Measurements from ENCODE around the gene MAP3K1.

MAP3K1 gene

DNA sequence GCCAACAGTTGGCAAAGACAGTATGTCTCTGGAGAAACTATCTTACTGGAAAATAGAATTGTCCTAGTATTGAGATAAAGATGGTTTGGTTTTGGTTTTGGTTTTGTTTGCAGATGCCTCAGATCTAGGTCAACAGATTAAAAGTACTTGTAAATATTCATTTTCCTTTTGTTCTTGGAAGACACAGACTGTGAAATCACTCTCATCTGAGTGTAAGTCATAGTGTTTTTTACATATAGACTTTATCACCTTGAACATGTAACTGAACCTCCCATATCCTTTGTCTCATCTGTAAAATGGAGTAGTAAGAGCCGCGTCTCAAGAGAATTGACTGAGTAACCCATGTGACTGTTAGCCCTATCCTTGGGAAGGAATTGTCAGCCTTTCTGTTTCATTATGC lies 34.3 kb downstream of the MAP3K1 start:
- H3K9me3 ChIP-seq (ENCODE audit: control insufficient read depth, insufficient read depth, low read length), result no peaks in the 10 kb centered on the region
- H3K9ac ChIP-seq (ENCODE audit: low read depth, low read length), result no peak overlapping the region
- H3K27ac ChIP-seq (ENCODE audit: low read depth, low read length), result no peak overlapping the region
- H3K4me1 ChIP-seq (ENCODE audit: control insufficient read depth, insufficient read depth, low read length), result peaks cover 30% of the 10 kb centered on the region
- no peaks in the 10 kb centered on the region for H3K36me3 ChIP-seq (ENCODE audit: control insufficient read depth, insufficient read depth, low read length)
- no peaks in the 10 kb centered on the region for H3K27me3 ChIP-seq (ENCODE audit: control insufficient read depth, insufficient read depth, low read length)
- H3K4me3 ChIP-seq (ENCODE audit: low read depth, low read length), result no peak overlapping the region

DNA sequence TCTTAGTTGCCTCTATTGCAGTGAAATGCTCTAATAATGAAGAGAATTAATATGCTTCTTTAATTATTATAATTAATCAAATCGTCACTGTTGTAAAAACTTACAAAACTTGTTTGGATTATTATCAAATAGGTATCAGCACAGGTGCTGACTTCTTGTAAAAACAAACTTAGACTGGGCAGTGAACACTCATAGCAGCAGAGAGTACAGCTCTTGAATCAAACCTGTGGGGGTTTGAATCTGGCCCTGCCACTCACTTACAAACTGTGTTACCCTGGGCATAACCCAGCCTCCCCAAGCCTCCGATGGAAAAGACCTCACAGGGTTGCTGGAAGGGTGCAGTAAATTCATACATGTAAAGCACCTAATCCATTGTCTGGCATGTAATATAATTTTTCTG lies 35.1 kb downstream of the MAP3K1 start:
- Histone ChIP-seq H3K4me1 (ENCODE audit: control insufficient read depth, insufficient read depth, low read length) (peaks cover 25% of the 10 kb centered on the region), H3K27ac (ENCODE audit: low read depth, low read length) (no peak overlapping the region), H3K4me3 (ENCODE audit: low read depth, low read length) (no peak overlapping the region), H3K27me3 (ENCODE audit: control insufficient read depth, insufficient read depth, low read length) (no peaks in the 10 kb centered on the region), H3K9me3 (ENCODE audit: control insufficient read depth, insufficient read depth, low read length) (no peaks in the 10 kb centered on the region), H3K9ac (ENCODE audit: low read depth, low read length) (no peak overlapping the region), H3K36me3 (ENCODE audit: control insufficient read depth, insufficient read depth, low read length) (no peaks in the 10 kb centered on the region)

DNA sequence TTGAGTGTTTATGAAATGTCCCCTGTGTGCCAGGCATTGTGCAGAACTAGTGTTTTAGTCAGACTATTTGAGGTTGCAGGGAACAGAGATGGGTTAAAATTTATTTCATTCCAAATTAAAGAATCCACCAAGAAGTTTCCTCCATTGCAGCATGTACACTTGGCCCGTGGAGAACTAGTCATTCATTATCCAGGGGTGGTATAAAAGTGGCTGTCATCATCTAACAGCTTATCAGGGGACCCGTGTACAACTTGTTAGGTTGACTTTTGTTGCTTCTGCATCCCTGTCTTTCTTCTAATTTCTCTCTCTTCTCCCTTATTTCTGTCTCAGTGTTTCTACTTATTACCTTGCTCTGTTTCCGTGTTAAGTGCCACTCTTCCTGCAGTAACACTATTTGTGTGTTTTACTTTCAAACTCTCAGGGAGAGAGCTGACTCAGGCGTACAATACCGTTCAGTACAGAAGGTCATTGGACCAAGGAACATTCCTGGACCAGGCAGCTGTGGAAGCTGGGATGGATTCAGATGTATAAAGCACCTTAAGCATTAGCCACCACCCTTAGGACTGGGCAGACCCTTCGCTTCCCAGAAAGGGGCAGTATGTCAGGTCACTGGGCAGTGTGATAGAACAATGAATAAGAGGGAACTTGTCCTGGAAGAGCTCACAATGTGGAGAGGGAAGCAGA lies 36.1 kb downstream of the MAP3K1 start:
- H3K9me3 ChIP-seq (ENCODE audit: control insufficient read depth, insufficient read depth, low read length), result no peaks in the 10 kb centered on the region
- no peak overlapping the region for H3K9ac ChIP-seq (ENCODE audit: low read depth, low read length)
- H3K27ac ChIP-seq (ENCODE audit: low read depth, low read length), result no peak overlapping the region
- H3K4me3 ChIP-seq (ENCODE audit: low read depth, low read length), result no peak overlapping the region
- peaks cover 21% of the 10 kb centered on the region for H3K4me1 ChIP-seq (ENCODE audit: control insufficient read depth, insufficient read depth, low read length)
- no peaks in the 10 kb centered on the region for H3K27me3 ChIP-seq (ENCODE audit: control insufficient read depth, insufficient read depth, low read length)
- no peaks in the 10 kb centered on the region for H3K36me3 ChIP-seq (ENCODE audit: control insufficient read depth, insufficient read depth, low read length)

DNA sequence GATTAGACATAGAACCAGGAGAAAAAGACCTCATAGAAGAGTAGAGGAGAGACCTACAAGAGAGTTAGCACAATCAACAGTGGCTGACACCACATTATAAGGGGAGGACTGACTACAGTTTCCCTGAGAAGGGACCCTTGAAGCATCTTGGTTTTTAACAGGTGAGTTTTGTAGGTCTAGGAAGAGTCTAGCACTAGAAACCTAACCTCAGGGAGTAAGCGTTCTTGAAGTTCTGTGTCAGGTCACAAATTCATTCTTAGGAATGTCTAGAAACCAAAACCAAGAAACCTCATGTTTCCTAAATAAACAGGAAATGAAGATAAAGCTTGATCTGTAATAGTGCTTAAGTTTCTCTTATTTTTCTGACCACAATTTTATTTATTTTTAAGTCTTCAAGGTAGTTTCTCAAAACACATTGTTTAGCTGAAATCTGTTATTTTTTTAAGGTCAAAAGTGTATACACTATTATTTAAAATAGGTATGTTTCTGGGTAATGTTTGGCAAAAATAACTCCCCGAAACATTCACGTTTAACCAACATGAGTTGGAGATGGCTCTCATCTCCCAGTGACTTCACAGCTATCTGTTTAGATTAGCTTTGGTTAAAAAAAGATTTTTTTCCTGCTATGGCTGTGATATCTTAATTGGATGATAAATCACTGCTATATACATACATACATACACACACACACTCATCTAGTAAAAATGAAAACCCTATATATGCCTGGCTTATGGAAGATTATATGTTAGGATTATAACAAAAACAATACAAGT lies 37.1 kb downstream of the MAP3K1 start:
- no peak overlapping the region for H3K27ac ChIP-seq (ENCODE audit: low read depth, low read length)
- H3K36me3 ChIP-seq (ENCODE audit: control insufficient read depth, insufficient read depth, low read length), result no peaks in the 10 kb centered on the region
- H3K4me1 ChIP-seq (ENCODE audit: control insufficient read depth, insufficient read depth, low read length), result peaks cover 21% of the 10 kb centered on the region
- H3K9me3 ChIP-seq (ENCODE audit: control insufficient read depth, insufficient read depth, low read length), result no peaks in the 10 kb centered on the region
- H3K9ac ChIP-seq (ENCODE audit: low read depth, low read length), result no peak overlapping the region
- no peak overlapping the region for H3K4me3 ChIP-seq (ENCODE audit: low read depth, low read length)
- H3K27me3 ChIP-seq (ENCODE audit: control insufficient read depth, insufficient read depth, low read length), result no peaks in the 10 kb centered on the region

DNA sequence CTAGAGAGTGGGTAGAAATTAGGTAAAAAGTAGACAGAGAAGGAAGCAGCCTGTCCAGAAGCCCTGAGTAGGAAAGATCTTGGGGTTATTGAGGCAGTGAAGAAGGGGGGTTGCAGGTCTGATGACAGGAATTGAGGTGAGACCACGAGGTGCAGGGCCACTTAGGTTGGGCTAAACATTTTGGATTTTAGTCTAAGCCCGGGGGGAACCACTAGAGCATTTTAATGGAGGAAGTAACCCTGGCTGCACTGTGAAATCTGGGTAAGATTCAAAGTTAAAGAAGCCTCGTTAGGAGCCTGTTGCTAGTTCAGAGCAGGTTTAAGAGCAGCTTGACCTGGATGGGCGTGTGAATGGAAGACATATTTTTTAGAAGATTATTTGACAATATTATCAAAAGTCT lies 38.3 kb downstream of the MAP3K1 start:
- H3K4me1 ChIP-seq (ENCODE audit: control insufficient read depth, insufficient read depth, low read length), result peaks cover 14% of the 10 kb centered on the region
- no peaks in the 10 kb centered on the region for H3K36me3 ChIP-seq (ENCODE audit: control insufficient read depth, insufficient read depth, low read length)
- H3K9ac ChIP-seq (ENCODE audit: low read depth, low read length), result no peak overlapping the region
- H3K9me3 ChIP-seq (ENCODE audit: control insufficient read depth, insufficient read depth, low read length), result no peaks in the 10 kb centered on the region
- no peak overlapping the region for H3K4me3 ChIP-seq (ENCODE audit: low read depth, low read length)
- H3K27ac ChIP-seq (ENCODE audit: low read depth, low read length), result no peak overlapping the region
- H3K27me3 ChIP-seq (ENCODE audit: control insufficient read depth, insufficient read depth, low read length), result no peaks in the 10 kb centered on the region

DNA sequence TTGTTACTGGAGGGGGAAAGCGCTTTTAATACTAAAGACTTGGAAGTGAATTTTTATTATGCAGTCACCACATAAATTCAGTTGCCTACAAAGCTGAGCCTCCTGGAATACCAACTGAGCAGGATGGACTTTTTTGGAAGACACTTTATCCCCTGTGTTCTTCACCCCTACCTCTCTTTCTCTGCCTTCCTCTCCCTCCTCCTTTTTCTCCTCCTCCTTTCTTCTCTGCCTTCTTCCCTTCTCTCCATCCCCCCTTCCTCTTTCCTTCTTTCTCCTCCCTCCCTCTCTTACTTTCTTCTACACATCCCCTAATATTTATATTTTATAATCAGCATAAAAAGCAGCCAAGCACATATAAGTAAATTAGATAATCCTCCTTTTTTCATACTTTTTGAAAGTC lies 39.6 kb downstream of the MAP3K1 start:
- Histone ChIP-seq H3K27ac (ENCODE audit: low read depth, low read length) (no peak overlapping the region), H3K9me3 (ENCODE audit: control insufficient read depth, insufficient read depth, low read length) (no peaks in the 10 kb centered on the region), H3K36me3 (ENCODE audit: control insufficient read depth, insufficient read depth, low read length) (no peaks in the 10 kb centered on the region), H3K9ac (ENCODE audit: low read depth, low read length) (no peak overlapping the region), H3K4me1 (ENCODE audit: control insufficient read depth, insufficient read depth, low read length) (peaks cover 1% of the 10 kb centered on the region; the same call in 1 of the 2 replicates), H3K27me3 (ENCODE audit: control insufficient read depth, insufficient read depth, low read length) (no peaks in the 10 kb centered on the region), H3K4me3 (ENCODE audit: low read depth, low read length) (no peak overlapping the region)

DNA sequence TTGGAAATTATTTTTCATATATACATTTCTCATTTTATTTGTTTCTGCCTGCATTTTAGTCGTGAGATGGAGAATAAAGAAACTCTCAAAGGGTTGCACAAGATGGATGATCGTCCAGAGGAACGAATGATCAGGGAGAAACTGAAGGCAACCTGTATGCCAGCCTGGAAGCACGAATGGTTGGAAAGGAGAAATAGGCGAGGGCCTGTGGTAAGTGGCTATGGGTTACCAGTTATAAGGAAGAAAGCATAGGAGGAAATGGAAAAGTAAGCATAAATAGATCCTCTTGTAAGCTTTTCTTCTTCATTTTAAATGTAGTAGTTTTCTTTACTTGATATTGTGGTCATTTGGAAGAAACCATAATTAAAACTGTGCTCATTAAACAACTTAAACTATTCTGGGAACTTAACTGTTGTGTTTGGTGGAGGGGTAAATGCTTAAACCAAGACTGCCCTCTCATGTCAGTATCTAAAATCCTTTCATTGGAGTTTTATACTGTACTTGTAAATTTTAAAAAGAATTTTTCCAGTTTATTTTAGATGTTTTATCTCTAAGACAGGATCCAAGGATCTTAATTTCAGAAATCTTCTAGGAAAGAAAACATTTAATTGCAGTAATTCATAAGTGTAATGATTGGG lies 41.3 kb downstream of the MAP3K1 start:
- Histone ChIP-seq H3K9ac (ENCODE audit: low read depth, low read length) (no peak overlapping the region), H3K4me1 (ENCODE audit: control insufficient read depth, insufficient read depth, low read length) (no peaks in the 10 kb centered on the region), H3K4me3 (ENCODE audit: low read depth, low read length) (no peak overlapping the region), H3K27ac (ENCODE audit: low read depth, low read length) (no peak overlapping the region), H3K36me3 (ENCODE audit: control insufficient read depth, insufficient read depth, low read length) (0 out of 2 replicates have a peak, but pooled peaks cover 2% of the 10 kb centered on the region), H3K27me3 (ENCODE audit: control insufficient read depth, insufficient read depth, low read length) (no peaks in the 10 kb centered on the region), H3K9me3 (ENCODE audit: control insufficient read depth, insufficient read depth, low read length) (no peaks in the 10 kb centered on the region)

DNA sequence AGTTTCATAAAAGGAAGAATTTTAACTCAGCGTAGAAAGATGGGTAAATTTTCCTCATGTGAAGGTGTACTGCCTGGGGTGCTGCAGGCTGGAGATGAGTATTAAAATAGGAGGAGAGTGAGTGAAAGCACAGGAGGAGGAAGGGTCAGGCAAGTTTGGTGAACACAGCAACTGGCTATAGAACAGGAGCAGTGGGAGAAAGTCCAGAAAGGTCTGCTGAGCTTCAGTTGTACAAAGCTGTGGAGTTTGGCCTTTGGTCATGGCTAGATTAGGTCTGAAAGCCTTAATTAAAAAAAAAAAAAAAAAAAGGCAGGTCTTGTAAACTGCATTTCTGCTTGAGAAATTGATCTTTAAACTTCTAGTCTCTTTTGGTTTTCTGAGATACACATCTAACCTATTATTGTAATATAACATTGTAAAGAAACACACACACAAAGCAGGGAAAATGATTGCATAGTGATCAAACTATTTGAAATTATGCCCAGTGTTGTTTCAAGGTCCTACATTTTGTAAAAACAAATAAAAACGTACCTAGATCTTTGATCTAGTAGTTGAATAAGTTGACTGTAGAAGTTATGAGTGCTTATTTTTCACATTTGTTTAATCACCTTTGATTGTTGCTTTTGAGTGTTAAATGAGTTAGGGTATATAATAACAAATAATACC lies 43.6 kb downstream of the MAP3K1 start:
- H3K4me1 ChIP-seq (ENCODE audit: control insufficient read depth, insufficient read depth, low read length), result no peaks in the 10 kb centered on the region
- H3K27ac ChIP-seq (ENCODE audit: low read depth, low read length), result no peak overlapping the region
- no peaks in the 10 kb centered on the region for H3K9me3 ChIP-seq (ENCODE audit: control insufficient read depth, insufficient read depth, low read length)
- H3K27me3 ChIP-seq (ENCODE audit: control insufficient read depth, insufficient read depth, low read length), result no peaks in the 10 kb centered on the region
- 0 out of 2 replicates have a peak, but pooled peaks cover 7% of the 10 kb centered on the region for H3K36me3 ChIP-seq (ENCODE audit: control insufficient read depth, insufficient read depth, low read length)
- no peak overlapping the region for H3K9ac ChIP-seq (ENCODE audit: low read depth, low read length)
- no peak overlapping the region for H3K4me3 ChIP-seq (ENCODE audit: low read depth, low read length)

DNA sequence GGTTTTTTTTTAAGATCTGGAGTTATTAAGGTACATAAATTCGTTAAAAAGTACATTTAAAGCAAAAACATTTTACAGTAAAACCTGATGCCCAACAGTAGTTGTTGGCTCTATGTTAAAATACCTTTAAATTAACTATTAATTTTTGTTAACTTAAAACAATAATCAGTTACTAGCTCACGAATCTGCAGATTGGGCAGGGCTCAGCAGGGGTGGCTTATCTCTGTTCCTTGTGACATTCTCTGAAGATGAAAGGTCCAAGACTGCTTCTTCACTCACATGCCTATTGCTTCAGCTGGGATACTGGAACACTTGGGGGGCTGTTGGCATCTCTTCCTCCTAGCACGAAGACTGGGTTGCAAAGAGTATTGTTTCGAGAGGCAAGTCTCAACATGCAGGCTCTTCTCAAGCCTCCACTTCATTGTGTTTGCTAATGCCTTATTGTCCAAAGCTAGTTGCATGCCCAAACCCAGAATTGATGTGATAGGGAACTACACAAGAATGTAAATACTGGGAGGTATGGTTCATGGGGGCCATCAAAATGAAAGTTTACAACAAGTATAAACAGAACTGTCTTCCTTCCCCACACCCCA lies 46.6 kb downstream of the MAP3K1 start:
- H3K27ac ChIP-seq (ENCODE audit: low read depth, low read length), result no peak overlapping the region
- peaks cover 16% of the 10 kb centered on the region; the same call in 1 of the 2 replicates for H3K36me3 ChIP-seq (ENCODE audit: control insufficient read depth, insufficient read depth, low read length)
- no peaks in the 10 kb centered on the region for H3K27me3 ChIP-seq (ENCODE audit: control insufficient read depth, insufficient read depth, low read length)
- no peaks in the 10 kb centered on the region for H3K4me1 ChIP-seq (ENCODE audit: control insufficient read depth, insufficient read depth, low read length)
- H3K9me3 ChIP-seq (ENCODE audit: control insufficient read depth, insufficient read depth, low read length), result no peaks in the 10 kb centered on the region
- H3K9ac ChIP-seq (ENCODE audit: low read depth, low read length), result no peak overlapping the region
- no peak overlapping the region for H3K4me3 ChIP-seq (ENCODE audit: low read depth, low read length)

DNA sequence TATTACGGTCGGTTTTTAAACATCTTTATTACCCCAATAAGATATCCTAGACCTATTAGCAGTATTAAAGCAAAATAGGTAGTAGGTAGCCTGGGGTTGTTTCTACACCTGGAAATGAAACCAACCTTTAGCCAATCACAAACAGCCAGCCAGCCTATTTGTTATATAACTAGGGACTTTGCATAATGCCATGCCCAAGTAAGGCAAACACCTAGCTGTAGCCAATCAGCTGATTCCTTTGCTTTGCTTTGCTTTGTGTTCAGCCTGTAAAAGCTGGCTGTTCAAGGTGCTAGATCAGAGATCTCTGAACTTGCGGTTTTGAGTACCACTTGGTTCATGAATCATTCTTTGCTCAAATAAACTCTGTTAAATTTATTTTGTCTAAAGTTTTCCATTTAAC lies 47.6 kb downstream of the MAP3K1 start:
- Histone ChIP-seq H3K36me3 (ENCODE audit: control insufficient read depth, insufficient read depth, low read length) (peaks cover 17% of the 10 kb centered on the region; the same call in 1 of the 2 replicates), H3K4me1 (ENCODE audit: control insufficient read depth, insufficient read depth, low read length) (no peaks in the 10 kb centered on the region), H3K4me3 (ENCODE audit: low read depth, low read length) (no peak overlapping the region), H3K9me3 (ENCODE audit: control insufficient read depth, insufficient read depth, low read length) (no peaks in the 10 kb centered on the region), H3K27ac (ENCODE audit: low read depth, low read length) (no peak overlapping the region), H3K27me3 (ENCODE audit: control insufficient read depth, insufficient read depth, low read length) (no peaks in the 10 kb centered on the region), H3K9ac (ENCODE audit: low read depth, low read length) (no peak overlapping the region)

All from HUES48 (cell line).